ENCODE results near the gene SORBS1.

SORBS1 gene

GRCh38 chr10:95314192-95314918, 246.8 kb downstream of the SORBS1 start:
- no peak for DNase-seq (ENCODE audit: low read depth)

DNA sequence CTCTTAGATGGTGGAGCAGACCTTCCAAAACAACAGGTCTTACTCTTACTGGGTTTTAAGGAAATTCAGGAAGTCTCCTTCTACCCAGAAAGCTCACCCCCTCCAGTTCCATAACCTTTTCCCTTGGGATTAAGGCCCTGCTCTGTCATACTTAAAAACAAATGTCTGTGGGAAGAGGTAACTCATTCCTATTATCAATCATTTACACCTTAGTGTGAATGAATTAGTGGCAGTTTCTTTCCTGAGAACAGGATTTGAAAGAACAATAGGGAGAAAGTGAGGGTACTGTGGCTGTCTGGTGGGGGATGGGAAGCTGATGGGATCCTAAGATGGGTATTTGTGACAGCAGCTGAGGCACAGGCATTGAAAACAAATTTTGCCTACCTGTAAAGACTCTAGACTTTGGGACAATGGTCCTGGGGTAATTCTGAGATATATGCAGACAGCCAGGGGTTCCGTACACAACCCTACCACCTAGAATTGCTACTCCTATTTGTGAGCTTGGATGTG, 248.1 kb downstream of the SORBS1 start:
- no peak for DNase-seq (ENCODE audit: low read depth)

GRCh38 chr10:95312257-95312656, 248.9 kb downstream of the SORBS1 start:
- peak; percentile 77 for DNase-seq (ENCODE audit: low read depth)

- DNase-seq (ENCODE audit: low read depth) = no peak
Observed at GRCh38 chr10:95309958-95310357, 251.2 kb downstream of the SORBS1 start.

- DNase-seq (ENCODE audit: low read depth) = peak; percentile 98
Observed at GRCh38 chr10:95308389-95309302, 252.5 kb downstream of the SORBS1 start.

DNA sequence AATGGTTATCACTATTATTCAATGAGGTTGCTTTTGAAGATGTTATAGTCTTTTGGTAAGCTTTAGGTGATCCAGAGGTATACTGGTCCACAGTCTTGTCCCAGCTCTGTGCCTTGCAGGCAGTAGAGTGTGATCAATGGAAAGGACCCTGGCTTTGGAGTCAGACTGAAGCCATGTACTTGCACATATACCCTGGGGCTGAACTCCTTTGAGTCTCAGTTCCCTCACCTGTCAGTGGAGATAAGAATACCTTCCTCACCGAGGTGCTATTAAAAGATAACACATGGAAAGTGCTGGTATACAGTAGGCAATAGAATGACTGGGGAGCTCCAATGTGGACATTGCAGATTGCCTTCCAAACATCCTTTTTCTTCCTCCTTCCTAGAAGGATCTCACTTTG, 254.3 kb downstream of the SORBS1 start:
- no peak for DNase-seq (ENCODE audit: low read depth)

- no peak for DNase-seq (ENCODE audit: low read depth)
Observed at GRCh38 chr10:95306318-95306650, 254.9 kb downstream of the SORBS1 start.

DNA sequence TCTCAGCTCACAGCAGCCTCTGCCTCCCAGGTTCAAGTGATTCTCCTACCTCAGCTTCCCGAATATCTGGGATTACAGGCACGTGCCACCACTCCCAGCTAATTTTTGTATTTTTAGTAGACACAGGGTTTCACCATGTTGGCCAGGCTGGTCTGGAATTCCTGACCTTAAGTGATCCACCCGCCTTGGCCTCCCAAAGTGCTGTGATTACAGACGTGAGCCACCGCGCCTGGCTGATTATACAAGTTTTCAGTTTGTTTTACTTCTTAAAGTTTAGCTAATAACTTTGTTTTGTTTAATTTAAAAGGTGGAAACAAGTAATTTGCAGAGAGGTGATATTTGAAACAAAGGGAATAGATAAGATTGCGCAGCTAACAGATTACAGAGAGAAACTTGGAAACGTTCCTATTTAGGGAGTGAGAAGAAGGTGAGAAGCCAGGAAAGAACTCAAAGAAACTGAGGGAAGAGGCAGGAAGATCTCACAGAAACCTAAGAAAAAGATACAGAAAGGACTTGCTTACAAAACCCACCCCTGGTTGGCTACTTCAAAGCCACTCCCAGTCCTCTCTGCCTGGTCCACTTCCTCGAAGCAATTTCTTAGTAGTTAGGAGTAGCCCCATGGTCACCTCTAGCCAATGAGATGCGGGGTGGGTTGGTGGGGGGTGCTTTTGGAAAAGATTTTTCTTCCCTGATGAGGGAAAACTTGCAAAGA, 255.4 kb downstream of the SORBS1 start:
- DNase-seq (ENCODE audit: low read depth) = no peak

DNA sequence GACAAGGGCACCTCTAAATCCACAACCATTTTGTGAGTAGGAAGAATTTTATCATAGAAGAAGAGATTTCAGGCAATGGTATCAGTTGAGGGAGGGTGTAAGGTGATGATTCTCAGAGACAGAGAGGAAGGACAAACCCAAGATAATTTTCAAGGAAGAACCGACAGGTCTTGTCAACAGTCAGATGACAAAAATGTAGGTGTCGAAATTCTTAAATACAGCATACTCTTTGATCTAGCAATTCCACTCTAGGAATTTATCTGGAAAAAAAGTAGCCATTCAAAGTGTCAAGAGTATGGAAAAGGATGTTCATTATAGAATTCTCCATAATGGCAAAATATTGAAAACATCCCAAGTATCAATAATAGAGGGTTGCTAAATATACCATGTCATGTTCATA, 256.2 kb downstream of the SORBS1 start:
- no peak for DNase-seq (ENCODE audit: low read depth)

GRCh38 chr10:95304463-95304862, 256.7 kb downstream of the SORBS1 start:
- no peak for DNase-seq (ENCODE audit: low read depth)

GRCh38 chr10:95303950-95304349, 257.2 kb downstream of the SORBS1 start:
- DNase-seq (ENCODE audit: low read depth) = no peak

- peak; percentile 91 for DNase-seq (ENCODE audit: low read depth)
Observed at GRCh38 chr10:95303535-95303934, 257.6 kb downstream of the SORBS1 start.

- no peak for DNase-seq (ENCODE audit: low read depth)
Observed at GRCh38 chr10:95300022-95300539, 261.1 kb downstream of the SORBS1 start.

- DNase-seq (ENCODE audit: low read depth) = no peak
Observed at GRCh38 chr10:95297402-95297801, 263.8 kb downstream of the SORBS1 start.

- no peak for DNase-seq (ENCODE audit: low read depth)
Observed at GRCh38 chr10:95296764-95297163, 264.4 kb downstream of the SORBS1 start.

DNA sequence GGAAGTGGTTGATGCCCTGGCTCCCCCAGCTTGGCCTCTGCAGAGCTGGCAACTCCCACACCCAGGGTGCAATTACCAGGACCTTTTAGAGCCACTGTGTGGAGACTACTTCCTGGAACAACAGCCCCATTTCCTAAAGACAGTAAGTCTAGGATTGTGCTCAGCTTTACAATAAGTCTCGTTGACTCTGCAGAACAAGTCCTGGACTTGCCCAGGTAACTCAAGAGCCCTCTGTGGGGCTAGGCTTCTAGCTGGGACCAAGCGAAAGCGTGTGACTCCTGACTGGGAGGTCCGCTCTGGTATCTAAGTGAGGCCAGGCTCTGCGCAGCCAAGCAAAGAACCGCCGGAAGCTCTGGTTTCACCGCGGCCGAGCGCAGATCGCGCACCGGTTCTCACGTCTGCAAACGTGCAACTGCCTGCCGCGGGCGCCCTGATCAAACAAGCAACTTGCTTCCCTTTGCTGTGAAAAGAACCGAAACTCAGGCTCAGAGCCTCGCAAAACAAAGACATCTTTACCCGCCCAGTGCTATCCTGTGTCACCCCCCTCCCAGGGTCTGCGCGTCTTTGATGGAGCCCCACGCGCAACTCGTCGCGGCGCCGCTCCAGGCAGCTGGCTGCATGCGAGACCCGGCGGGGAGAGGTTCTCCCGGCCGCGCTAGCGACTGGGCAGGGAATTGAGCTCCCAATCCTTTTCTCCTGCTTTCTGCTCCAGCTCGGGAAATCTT, 266.0 kb downstream of the SORBS1 start:
- peak; percentile 43 for DNase-seq (ENCODE audit: low read depth)

DNA sequence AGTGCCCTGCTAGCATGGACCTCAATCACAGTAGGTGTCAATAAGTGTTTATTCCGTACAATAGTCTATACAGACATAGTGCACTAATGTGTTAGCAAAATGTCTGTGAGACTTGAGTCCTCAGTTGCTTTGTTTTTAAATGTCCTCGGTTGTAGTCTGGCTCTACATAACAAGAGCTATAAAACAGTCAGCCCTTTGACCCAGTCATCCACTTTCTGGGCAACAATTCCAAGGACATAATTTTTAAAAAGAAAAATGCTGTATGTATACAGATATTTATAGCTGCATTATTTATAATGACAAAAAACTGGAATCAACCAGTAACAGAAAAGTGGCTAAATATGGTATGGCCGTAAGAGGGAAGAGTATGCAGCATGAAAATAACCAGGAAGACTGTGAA, 267.5 kb downstream of the SORBS1 start:
- DNase-seq (ENCODE audit: low read depth) = no peak

GRCh38 chr10:95291365-95292039, 269.7 kb downstream of the SORBS1 start:
- no peak for DNase-seq (ENCODE audit: low read depth)

GRCh38 chr10:95290461-95291364, 270.5 kb downstream of the SORBS1 start, which contains the start of gene PDLIM1:
TSS of gene PDLIM1 (minus strand) at chr10:95291003. CDS start at chr10:95290915, 88 bp downstream.
- DNase-seq (ENCODE audit: low read depth) = no peak

DNA sequence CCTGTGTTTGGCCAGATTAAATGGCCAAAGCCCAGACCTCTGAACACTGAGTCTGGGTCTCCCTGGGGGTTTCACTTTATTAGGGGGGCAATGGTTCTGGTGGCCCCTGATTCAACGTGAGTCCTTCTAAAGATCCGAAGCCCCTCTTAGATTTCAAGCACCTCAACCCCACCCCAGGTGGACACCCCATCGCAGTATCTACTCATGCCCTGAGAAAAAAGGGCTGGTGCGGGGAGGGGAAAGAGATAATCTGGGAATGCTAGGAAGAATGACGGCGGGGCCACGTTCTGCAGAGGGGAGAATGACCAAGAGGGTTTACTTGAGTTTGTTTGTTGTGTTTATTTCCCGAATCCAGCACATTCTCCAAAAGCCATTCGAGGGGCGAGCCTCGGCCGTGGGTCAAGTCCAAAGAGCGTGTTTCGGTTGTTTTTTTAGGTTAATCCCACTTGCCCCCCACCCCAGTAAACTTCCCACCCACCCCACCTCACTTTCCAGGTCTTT, 271.2 kb downstream of the SORBS1 start:
- DNase-seq (ENCODE audit: low read depth) = no peak

Data from amniotic epithelial cell (primary cell).